ENCODE results near the gene PTPRR. TPM values are rescaled to one million over a fixed set of nuclear protein-coding genes. Genes with fewer than 3 reads are reported as not detected.

PTPRR gene
- total RNA-seq, 1 donor from 2014 or later, result 0.33 TPM

- Mint-ChIP-seq H3K27me3 (ENCODE audit: unreplicated experiment) (peaks cover 3% of the 10 kb centered on the region), H3K4me3 (ENCODE audit: unreplicated experiment) (no peak overlapping the region), H3K9me3 (ENCODE audit: unreplicated experiment) (no peaks in the 10 kb centered on the region), H3K4me1 (ENCODE audit: unreplicated experiment) (peaks cover 5% of the 10 kb centered on the region), H3K27ac (ENCODE audit: unreplicated experiment) (no peak overlapping the region), H3K36me3 (ENCODE audit: low read depth, unreplicated experiment) (peaks cover 4% of the 10 kb centered on the region)
- TF ChIP-seq CTCF (IDR thresholded peaks at IDR 0.05; ENCODE audit: unreplicated experiment), result no peak
- DNase-seq (ENCODE audit: low spot score), result no peak
These were observed 24.6 kb downstream of the PTPRR start for GRCh38 chr12:70895956-70896355.

- no peak for DNase-seq (ENCODE audit: low spot score)
- TF ChIP-seq CTCF (IDR thresholded peaks at IDR 0.05; ENCODE audit: unreplicated experiment), result no peak
- H3K9me3 Mint-ChIP-seq (ENCODE audit: unreplicated experiment), result no peaks in the 10 kb centered on the region
- no peak overlapping the region for H3K27ac Mint-ChIP-seq (ENCODE audit: unreplicated experiment)
- H3K4me1 Mint-ChIP-seq (ENCODE audit: unreplicated experiment), result peaks cover 13% of the 10 kb centered on the region
- H3K27me3 Mint-ChIP-seq (ENCODE audit: unreplicated experiment), result peaks cover 3% of the 10 kb centered on the region
- H3K36me3 Mint-ChIP-seq (ENCODE audit: low read depth, unreplicated experiment), result peaks cover 4% of the 10 kb centered on the region
- no peak overlapping the region for H3K4me3 Mint-ChIP-seq (ENCODE audit: unreplicated experiment)
These were observed 27.9 kb downstream of the PTPRR start for GRCh38 chr12:70892593-70892992.

- TF ChIP-seq CTCF (IDR thresholded peaks at IDR 0.05; ENCODE audit: unreplicated experiment), result no peak
- Mint-ChIP-seq H3K27ac (ENCODE audit: unreplicated experiment) (no peak overlapping the region), H3K9me3 (ENCODE audit: unreplicated experiment) (no peaks in the 10 kb centered on the region), H3K4me1 (ENCODE audit: unreplicated experiment) (peaks cover 13% of the 10 kb centered on the region), H3K27me3 (ENCODE audit: unreplicated experiment) (peaks cover under 1% of the 10 kb centered on the region), H3K4me3 (ENCODE audit: unreplicated experiment) (no peak overlapping the region), H3K36me3 (ENCODE audit: low read depth, unreplicated experiment) (peaks cover under 1% of the 10 kb centered on the region)
- no peak for DNase-seq (ENCODE audit: low spot score)
These were observed 29.4 kb downstream of the PTPRR start for GRCh38 chr12:70890895-70891832.

- peaks cover 8% of the 10 kb centered on the region for H3K4me1 Mint-ChIP-seq (ENCODE audit: unreplicated experiment)
- no peak for DNase-seq (ENCODE audit: low spot score)
- no peak overlapping the region for H3K27ac Mint-ChIP-seq (ENCODE audit: unreplicated experiment)
- no peaks in the 10 kb centered on the region for H3K27me3 Mint-ChIP-seq (ENCODE audit: unreplicated experiment)
- TF ChIP-seq CTCF (IDR thresholded peaks at IDR 0.05; ENCODE audit: unreplicated experiment), result no peak
- H3K4me3 Mint-ChIP-seq (ENCODE audit: unreplicated experiment), result no peak overlapping the region
- H3K9me3 Mint-ChIP-seq (ENCODE audit: unreplicated experiment), result no peaks in the 10 kb centered on the region
- no peaks in the 10 kb centered on the region for H3K36me3 Mint-ChIP-seq (ENCODE audit: low read depth, unreplicated experiment)
These were observed 34.6 kb downstream of the PTPRR start for GRCh38 chr12:70885956-70886355.

GRCh38 chr12:70883855-70884254 lies 36.7 kb downstream of the PTPRR start:
- Mint-ChIP-seq H3K27ac (ENCODE audit: unreplicated experiment) (no peak overlapping the region), H3K36me3 (ENCODE audit: low read depth, unreplicated experiment) (no peaks in the 10 kb centered on the region), H3K4me1 (ENCODE audit: unreplicated experiment) (no peaks in the 10 kb centered on the region), H3K9me3 (ENCODE audit: unreplicated experiment) (no peaks in the 10 kb centered on the region), H3K27me3 (ENCODE audit: unreplicated experiment) (no peaks in the 10 kb centered on the region), H3K4me3 (ENCODE audit: unreplicated experiment) (no peak overlapping the region)
- no peak for TF ChIP-seq CTCF (IDR thresholded peaks at IDR 0.05; ENCODE audit: unreplicated experiment)
- no peak for DNase-seq (ENCODE audit: low spot score)

Data from endothelial cell (in vitro differentiated cells).